Measurements from ENCODE around the gene TMOD1.

TMOD1 gene

DNA sequence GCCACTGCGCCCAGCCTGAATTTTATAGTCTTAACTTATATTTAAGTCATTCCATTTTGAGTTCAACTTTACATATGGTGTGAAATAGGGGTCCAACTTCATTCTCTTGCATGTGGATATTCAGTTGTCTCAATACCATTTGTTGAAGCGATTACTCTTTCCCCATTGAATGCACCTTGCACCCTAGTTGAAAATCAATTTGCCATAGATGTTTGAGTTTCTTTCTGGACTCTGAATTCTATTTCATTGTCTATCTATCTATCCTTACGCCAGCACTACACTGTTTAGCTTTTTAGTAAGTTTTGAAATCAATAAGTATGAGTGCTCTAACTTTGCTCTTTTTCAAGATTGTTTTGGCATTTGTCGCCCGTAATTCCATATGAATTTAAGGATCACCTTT, 49.8 kb downstream of the TMOD1 start:
- DNase-seq = no peak

DNA sequence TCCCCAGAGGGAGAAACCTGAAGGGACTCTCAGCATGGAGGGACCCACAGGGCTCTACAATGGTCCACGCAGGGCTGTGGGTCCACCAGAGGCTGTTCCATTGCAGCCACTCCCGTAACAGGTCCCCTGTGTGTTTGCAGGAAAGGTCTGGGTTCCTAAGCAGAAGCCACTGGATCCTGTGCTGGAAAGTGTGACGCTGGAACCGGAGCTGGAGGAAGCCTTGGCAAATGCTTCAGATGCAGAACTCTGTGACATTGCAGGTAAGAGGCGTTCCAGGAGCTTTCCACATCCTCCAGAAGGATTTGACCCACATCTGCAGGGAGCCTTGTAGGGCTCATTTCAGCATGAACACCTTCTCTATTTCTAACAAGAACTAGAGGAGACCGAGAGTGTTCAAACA, 51.7 kb downstream of the TMOD1 start:
- DNase-seq = no peak

DNA sequence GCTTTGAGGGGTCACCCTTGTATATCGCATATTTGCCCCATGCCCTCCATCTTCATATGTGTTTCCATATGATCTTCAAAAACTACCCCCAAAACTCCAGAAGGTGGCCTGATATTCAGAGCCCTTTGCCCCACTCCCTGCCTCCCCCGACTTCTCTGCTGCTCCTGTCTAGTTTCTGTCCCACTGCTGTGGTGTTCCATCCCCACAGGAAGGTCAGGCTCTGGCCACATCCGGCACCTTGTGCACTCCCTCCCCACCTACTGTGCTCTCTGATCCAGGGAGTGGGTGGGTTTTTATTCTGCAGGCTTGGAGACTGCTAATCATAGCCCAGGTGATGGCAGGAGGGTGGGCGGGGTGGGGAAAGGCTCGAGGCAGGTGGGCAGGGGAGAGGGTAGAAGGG, 52.4 kb downstream of the TMOD1 start:
- DNase-seq = no peak

DNA sequence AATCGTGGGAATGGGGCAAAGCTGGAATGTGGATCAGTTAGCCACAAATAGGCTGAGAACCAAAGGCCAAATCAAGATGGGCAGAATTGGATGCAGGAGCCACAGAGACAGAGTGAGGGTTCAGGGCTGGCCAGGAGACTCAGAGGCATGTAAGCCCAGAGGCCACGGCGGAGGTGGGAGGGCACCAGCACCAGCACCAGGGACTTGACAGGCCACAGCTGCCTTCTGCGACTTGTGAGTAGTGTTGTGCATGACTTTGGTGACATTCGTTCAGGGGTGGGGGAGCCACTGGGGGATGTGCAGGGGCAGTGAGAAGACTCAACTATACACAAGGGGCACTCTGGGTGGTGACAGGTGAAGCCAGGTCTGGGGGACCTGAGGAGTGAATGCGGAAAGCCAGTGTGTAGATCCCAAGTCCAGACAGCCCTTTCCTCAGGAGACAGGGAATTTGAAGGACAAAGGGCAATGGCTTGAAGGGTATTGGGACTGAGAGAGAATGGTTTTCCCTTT, 53.2 kb downstream of the TMOD1 start:
- DNase-seq = no peak

DNA sequence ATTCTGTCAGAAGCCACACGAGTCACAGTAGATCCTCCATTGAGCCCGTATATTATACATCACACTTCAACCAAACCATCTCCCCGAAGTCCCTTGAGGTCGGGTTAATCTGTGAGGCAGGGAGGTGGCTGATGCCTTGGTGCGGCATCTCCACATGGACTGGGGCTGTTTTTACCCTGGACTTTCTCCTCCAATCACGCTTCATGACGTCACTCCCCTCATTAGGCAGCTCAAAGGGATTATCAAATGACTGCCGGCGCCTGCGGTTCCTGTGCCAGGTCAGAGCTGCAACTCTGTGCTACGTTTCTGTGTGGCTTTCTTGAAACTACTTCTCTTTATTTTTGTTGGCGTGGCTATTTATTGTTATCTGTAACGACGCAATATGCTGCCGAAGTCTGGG, 53.7 kb downstream of the TMOD1 start:
- no peak for DNase-seq

- no peak for DNase-seq
Measured at GRCh38 chr9:97556036-97556720, 54.7 kb downstream of the TMOD1 start.

GRCh38 chr9:97556721-97557605, 55.5 kb downstream of the TMOD1 start:
- DNase-seq = no peak

- DNase-seq = no peak
Measured at GRCh38 chr9:97557606-97558095, 56.2 kb downstream of the TMOD1 start.

- DNase-seq = no peak
Measured at GRCh38 chr9:97558701-97559101, 57.2 kb downstream of the TMOD1 start.

DNA sequence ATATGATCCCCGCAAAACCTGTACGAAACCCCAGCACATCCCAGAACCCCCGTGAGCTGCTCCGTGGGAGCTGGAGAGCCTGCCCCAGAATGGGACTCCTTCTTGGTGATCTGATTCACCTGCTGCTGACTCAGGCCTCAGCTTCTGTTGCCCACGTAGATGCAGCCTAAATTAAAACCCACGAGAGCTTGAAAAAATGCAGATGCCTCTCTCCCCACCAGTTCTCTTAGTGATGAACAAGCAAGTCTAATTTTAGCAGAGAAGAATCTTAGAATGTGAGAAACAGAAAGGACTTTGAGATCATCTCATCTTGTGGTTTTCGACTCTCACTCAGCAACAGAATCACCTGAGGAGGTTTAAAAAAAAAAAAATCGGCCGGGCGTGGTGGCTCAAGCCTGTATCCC, 57.6 kb downstream of the TMOD1 start:
- no peak for DNase-seq

- no peak for DNase-seq
Measured at GRCh38 chr9:97560154-97560553, 58.7 kb downstream of the TMOD1 start.

DNA sequence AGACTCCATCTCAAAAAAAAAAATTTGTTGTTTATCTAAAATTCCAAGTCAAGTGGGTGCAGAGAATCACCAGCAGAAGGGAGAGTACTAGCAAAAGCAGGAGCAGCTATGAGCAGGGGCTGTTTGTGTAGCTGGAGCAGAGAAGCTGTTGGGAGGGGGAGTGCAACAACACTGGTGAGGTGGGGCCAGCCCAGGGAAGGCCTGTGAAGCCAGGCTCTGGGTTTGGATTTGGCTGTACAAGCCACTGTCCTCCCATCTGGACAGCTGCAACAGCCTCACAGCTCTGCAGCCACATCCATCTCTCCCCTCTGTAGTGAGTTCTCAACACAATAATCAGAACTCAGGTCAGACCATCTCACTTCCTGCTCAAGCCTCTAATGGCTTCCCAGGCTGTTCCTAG, 59.4 kb downstream of the TMOD1 start:
- DNase-seq = no peak

- no peak for DNase-seq
Measured at GRCh38 chr9:97561501-97561900, 60.0 kb downstream of the TMOD1 start.

- no peak for DNase-seq
Measured at GRCh38 chr9:97562542-97562941, 61.1 kb downstream of the TMOD1 start.

DNA sequence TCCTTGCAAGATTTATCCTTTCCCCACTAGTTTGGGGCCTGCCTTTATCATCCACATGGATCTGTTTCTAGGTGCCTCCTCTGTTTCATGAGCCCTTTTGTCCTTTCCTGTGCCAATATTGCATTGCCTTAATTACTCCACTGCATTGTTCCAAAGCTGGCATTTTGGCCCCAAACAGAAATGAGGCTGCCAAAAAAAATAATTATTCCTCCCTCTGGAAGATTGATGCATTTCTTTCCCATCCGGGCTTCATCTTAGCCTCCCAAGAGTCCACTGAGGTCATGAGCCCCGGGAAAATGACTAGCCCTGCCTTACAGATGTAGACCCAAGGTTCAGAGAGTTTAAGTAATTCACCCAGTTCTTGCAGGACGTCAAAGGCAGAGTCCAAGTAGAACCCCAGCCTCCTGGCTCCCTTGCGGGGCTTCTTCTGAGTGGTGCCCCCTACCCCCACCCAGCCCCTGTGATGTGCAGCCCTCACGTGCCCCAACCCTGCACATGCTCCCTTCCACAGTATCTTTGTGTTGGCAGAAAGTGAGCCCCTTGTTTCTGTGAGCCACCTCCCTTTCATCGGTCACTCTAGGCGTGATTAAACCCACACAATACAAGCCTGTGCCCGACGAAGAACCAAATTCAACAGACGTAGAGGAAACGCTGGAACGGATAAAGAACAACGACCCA, 62.1 kb downstream of the TMOD1 start:
- DNase-seq = no peak

- no peak for DNase-seq
Measured at GRCh38 chr9:97564291-97565175, 63.1 kb downstream of the TMOD1 start.

DNA sequence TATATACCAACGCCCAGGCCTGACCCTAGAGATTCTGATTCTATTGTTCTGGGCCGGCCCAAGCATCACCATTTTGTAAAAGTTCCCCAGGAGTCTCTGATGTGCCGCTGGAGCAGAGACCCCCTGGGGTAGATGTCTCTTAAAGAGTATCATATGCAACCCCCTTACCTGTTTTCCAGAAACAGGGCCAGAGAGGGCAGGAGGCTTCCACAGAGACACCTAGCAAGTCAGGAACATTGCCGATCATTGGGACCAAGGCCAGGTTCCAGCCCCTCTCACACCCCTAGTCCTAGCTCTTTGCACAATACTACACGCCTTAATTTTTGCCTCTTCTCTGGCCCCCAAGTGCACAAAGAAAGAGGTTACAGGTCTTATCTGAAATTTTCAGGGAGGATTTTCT, 63.8 kb downstream of the TMOD1 start:
- DNase-seq = no peak

- DNase-seq = no peak
Measured at GRCh38 chr9:97567182-97567893, 65.9 kb downstream of the TMOD1 start.

GRCh38 chr9:97567894-97568202, 66.4 kb downstream of the TMOD1 start:
- no peak for DNase-seq

- no peak for DNase-seq
Measured at GRCh38 chr9:97568461-97569275, 67.2 kb downstream of the TMOD1 start.

DNA sequence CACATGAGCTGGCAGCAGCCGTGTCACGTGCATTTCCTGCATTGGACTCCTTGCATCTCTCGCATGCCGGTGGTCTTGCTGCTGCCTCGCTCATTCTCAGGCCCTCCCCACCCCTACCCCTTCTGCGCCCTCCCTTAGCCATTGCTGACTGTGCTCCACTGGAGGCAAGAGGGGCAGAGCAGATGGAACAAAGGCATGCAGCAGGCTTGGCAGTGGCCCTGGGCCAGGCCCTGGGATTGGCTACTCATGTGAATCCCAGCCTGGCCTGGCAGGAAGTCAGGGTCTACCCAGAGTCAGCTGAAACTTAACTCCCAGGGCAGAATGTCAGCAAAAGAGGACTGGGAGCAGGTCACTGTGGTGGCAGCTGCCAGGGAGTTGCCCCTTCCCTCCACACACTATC, 69.4 kb downstream of the TMOD1 start:
- no peak for DNase-seq
